Mucosa of descending colon (tissue), 3 donors: Measurements from ENCODE around the gene KIAA0753. TPM values are rescaled to one million over a fixed set of nuclear protein-coding genes. Genes with fewer than 3 reads are reported as not detected.

ENCODE experiments used
- ATAC-seq: fragments of 200-7000 bp; cut with Tn5 transposase; one replicate; pipeline ENCODE4 v1.9.1; 2020; ENCODE audit warnings: mild to moderate bottlenecking, moderate library complexity
- DNase-seq, 3 donors: peaks; one replicate each; pipeline ENCODE4 v3.0.0-alpha.2; 2020
- H3K36me3 ChIP-seq: fragments of 200-600 bp; one replicate; pipeline ENCODE4 v1.8.0; 2021; ENCODE audit warnings: low read depth, mild to moderate bottlenecking
- H3K4me1 ChIP-seq: fragments of 200-600 bp; one replicate; pipeline ENCODE4 v1.8.0; 2021; ENCODE audit warnings: low read depth, mild to moderate bottlenecking
- H3K4me3 ChIP-seq: fragments of 200-600 bp; one replicate; pipeline ENCODE4 v1.8.0; 2021; ENCODE audit warnings: mild to moderate bottlenecking
- H3K9me3 ChIP-seq: fragments of 200-600 bp; one replicate; pipeline ENCODE4 v1.8.0; 2021; ENCODE audit warnings: mild to moderate bottlenecking
- intact Hi-C, 2 donors: fragments of 100-400 bp; cut with DNase I in 1 of 2; cut with micrococcal nuclease in 1 of 2; formaldehyde crosslinking; loops; one replicate each; pipeline versions ENCODE4 v1.11.0 to v1.11.1; 2022; cut with DNase I, micrococcal nuclease
- total RNA-seq, 3 donors: library from RNA; stranded (reverse); fragmentation: NEBNext Ultra II Directional in 2 of 3; extraction: Animal tissue kit (Norgen Biotek cat#: 25700) in 2 of 3; gene quantifications; one replicate each; pipeline versions ENCODE4 v1.2.1 to v1.2.4, GENCODE V29; 2021 to 2023
- TF ChIP-seq, protein P1 (sequence below): fragments of 200-600 bp; IDR thresholded peaks from one replicate; pipeline ENCODE4 v1.8.0; 2022; ENCODE audit warnings: antibody characterized with exemption, mild to moderate bottlenecking
- donor health status: DM: no; HTN: no; CAD: no; lungs with moderate emphysema.
- donor health status: DM: no; HTN: no; CAD: no.
- donor health status: DM: no; HTN: yes; CAD: no.

Gene KIAA0753
- total RNA-seq, 3 donors from 2014 or later = 15.5 to 22.8 (median 18.6) TPM

GRCh38 chr17:6558932-6559752 lies 81.4 kb downstream of the KIAA0753 start:
- no peak for ATAC-seq
- intact Hi-C loops = no loop called here
- Histone ChIP-seq H3K9me3 (no peaks in the 10 kb centered on the region), H3K4me3 (no peak overlapping the region), H3K4me1 (peaks cover 5% of the 10 kb centered on the region), H3K36me3 (no peaks in the 10 kb centered on the region)
- peak in 1 of 3 donors; percentile 20 for DNase-seq
- TF ChIP-seq, protein P1, sequence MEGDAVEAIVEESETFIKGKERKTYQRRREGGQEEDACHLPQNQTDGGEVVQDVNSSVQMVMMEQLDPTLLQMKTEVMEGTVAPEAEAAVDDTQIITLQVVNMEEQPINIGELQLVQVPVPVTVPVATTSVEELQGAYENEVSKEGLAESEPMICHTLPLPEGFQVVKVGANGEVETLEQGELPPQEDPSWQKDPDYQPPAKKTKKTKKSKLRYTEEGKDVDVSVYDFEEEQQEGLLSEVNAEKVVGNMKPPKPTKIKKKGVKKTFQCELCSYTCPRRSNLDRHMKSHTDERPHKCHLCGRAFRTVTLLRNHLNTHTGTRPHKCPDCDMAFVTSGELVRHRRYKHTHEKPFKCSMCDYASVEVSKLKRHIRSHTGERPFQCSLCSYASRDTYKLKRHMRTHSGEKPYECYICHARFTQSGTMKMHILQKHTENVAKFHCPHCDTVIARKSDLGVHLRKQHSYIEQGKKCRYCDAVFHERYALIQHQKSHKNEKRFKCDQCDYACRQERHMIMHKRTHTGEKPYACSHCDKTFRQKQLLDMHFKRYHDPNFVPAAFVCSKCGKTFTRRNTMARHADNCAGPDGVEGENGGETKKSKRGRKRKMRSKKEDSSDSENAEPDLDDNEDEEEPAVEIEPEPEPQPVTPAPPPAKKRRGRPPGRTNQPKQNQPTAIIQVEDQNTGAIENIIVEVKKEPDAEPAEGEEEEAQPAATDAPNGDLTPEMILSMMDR = no peak

GRCh38 chr17:6558276-6558675 lies 82.2 kb downstream of the KIAA0753 start:
- Histone ChIP-seq H3K4me3 (no peak overlapping the region), H3K36me3 (no peaks in the 10 kb centered on the region), H3K9me3 (no peaks in the 10 kb centered on the region), H3K4me1 (peaks cover 5% of the 10 kb centered on the region)
- intact Hi-C loops = no loop called here
- TF ChIP-seq, protein P1 = no peak
- ATAC-seq (no peak), DNase-seq (peak in 1 of 3 donors; percentile 32)

DNA sequence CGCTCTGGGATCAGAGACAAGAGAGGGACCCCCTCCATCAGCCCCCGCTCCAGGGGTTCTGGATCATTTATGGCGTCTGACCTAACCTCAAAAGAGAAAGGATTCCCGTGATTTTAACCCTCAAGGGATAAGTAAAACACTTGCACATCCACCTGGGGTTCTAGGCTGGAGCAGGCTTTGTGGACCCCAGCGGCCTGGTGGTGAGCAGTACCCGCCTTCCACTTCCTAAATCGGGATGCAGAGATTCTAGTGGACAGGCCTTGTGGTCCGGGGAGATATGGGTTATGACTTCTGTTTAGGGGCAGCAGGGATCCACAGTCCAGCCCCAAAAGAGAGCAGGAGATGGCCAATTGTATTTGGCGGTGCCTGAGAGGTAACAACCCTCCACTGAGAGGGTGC lies 83.5 kb downstream of the KIAA0753 start:
- H3K9me3 ChIP-seq = no peaks in the 10 kb centered on the region
- TF ChIP-seq, protein P1 = no peak
- no peaks in the 10 kb centered on the region for H3K36me3 ChIP-seq
- intact Hi-C loops = no loop called here
- no peak overlapping the region for H3K4me3 ChIP-seq
- peak in 1 of 3 donors; percentile 28 for DNase-seq
- peaks cover 11% of the 10 kb centered on the region for H3K4me1 ChIP-seq
- no peak for ATAC-seq

DNA sequence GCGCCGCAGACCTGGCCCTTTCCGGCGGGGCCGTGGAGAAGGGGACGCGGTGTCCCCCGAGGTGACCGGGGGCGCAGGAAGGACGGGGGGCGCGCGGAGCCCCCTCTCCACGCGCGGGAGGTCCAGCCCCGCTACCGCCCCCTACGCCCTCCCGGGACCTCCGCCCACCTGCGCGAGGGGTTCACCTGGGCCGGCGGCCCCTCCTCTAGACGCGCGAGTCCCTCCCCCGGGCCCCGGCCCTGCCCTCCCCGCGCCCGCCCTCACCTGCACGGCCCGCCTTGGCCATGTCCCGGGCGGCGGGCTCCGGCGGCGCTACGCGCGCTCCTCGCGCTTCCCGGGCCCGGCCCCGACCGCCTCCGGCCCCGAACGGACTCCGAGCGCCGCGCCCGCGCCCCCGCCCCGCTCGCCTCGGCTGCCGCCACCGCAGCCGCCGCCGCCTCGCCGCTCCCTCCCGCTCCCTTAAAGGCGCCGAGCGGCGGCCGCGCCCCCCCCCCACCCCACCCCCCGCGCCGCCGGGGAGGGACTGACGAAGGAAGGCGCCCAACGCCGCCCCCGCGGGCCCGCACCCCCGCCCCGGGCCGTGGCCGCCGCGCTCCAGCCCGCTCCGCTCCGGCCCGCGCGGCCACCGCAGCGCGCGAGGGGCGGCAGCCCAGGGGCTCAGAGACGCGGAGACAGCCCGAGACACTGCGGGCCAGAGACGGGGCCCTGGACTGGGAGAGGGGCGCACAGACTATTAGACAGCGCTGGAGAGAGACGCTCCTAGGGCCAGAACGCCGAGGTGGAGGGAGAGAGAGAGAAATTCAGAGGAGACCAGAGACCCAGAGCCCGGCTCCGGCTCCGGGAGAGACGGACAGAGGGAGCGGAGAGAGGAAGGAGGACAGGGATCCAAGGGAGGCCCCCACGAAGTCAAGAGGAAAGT lies 84.1 kb downstream of the KIAA0753 start, which contains the start of gene PITPNM3:
Gene PITPNM3 (minus strand): TSS at position 435 of the 919 bp plus-strand sequence. CDS start 149 bp downstream, at position 286.
- Histone ChIP-seq H3K4me1 (peaks cover 11% of the 10 kb centered on the region), H3K9me3 (no peaks in the 10 kb centered on the region), H3K36me3 (no peaks in the 10 kb centered on the region), H3K4me3 (peak within 1 kb of the TSS; percentile 32)
- TF ChIP-seq, protein P1 = no peak
- DNase-seq (peak; percentile 45 to 75 (median 48)), ATAC-seq (peak; percentile 35)
- intact Hi-C loops = no loop called here

GRCh38 chr17:6555331-6556120 lies 85.0 kb downstream of the KIAA0753 start:
- Histone ChIP-seq H3K9me3 (no peaks in the 10 kb centered on the region), H3K36me3 (no peaks in the 10 kb centered on the region), H3K4me3 (peak overlapping the region; percentile 32), H3K4me1 (peaks cover 11% of the 10 kb centered on the region)
- TF ChIP-seq, protein P1 = no peak
- intact Hi-C loops = no loop called here
- peak; percentile 69 to 78 (median 75) for DNase-seq
- peak; percentile 67 for ATAC-seq
